Naive B cell (primary cell): ENCODE results near the gene MT1X. TPM values are rescaled to one million over a fixed set of nuclear protein-coding genes. Genes with fewer than 3 reads are reported as not detected.

Experiments
- ATAC-seq, 2 donors: fragments of 150-1000 bp; cut with Tn5 transposase; 2 replicates each; pipeline ENCODE4 v1.10.0; 2021; ENCODE audit warnings: low read depth in 2 of 2, mild to moderate bottlenecking in 2 of 2, moderate library complexity in 2 of 2
- DNase-seq: peaks from one replicate; pipeline ENCODE4 v3.0.0; 2022
- H3K27ac Mint-ChIP-seq, 6 donors: one replicate each; pipeline ENCODE4 v1.8.0; 2020 to 2022; ENCODE audit warnings: mild to moderate bottlenecking in 6 of 6, mixed read lengths in 6 of 6, moderate library complexity in 5 of 6, inconsistent platforms in 2 of 6
- H3K27me3 Mint-ChIP-seq, 3 donors: one replicate each; pipeline ENCODE4 v1.8.0; 2021 to 2022; ENCODE audit warnings: mixed read lengths in 3 of 3, mild to moderate bottlenecking in 1 of 3
- H3K36me3 Mint-ChIP-seq, 2 donors: one replicate each; pipeline ENCODE4 v1.8.0; 2020 to 2022; ENCODE audit warnings: mixed read lengths in 2 of 2, inconsistent platforms in 1 of 2, mild to moderate bottlenecking in 1 of 2
- H3K4me1 Mint-ChIP-seq, 3 donors: one replicate each; pipeline ENCODE4 v1.8.0; 2020 to 2022; ENCODE audit warnings: mixed read lengths in 3 of 3, inconsistent platforms in 1 of 3, mild to moderate bottlenecking in 1 of 3, moderate library complexity in 1 of 3
- H3K4me3 Mint-ChIP-seq, 8 donors: one replicate each; pipeline ENCODE4 v1.8.0; 2020 to 2022; ENCODE audit warnings: mild to moderate bottlenecking in 8 of 8, mixed read lengths in 8 of 8, moderate library complexity in 8 of 8, inconsistent platforms in 2 of 8
- H3K9me3 Mint-ChIP-seq, 7 donors: one replicate each; pipeline ENCODE4 v1.8.0; 2020 to 2022; ENCODE audit warnings: mixed read lengths in 7 of 7, mild to moderate bottlenecking in 5 of 7, inconsistent platforms in 2 of 7, moderate library complexity in 1 of 7
- polyA plus RNA-seq, 6 donors: library from polyadenylated mRNA; unstranded; fragments of 300-500 nt; fragmentation: Illumina TruSeq; gene quantifications; one replicate each; pipeline ENCODE4 v1.2.3, GENCODE V29; 2021; ENCODE audit warnings: low read depth in 6 of 6

Gene MT1X
- polyA plus RNA-seq, 6 donors from 2014 or later = 2.4 to 8.9 (median 8.0) TPM; not detected in 1

DNA sequence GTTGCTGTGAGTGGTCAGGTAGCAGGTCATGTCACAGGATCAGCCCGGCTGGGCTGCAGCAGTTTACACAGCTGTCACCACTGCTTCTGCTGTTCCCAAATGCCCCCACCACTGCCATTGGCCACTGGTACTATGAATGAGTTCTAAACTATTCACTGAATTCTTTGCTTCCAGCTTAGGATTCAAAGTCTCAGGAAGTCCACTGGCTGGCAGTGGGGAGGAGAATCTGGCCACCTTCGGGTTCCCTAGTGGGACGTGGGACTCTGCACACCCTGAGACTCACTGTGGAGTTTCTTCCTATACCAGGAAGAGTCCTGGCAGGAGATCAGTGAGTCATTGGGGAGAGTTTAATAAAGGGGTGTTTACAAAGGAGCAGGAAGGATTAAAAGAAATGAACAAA lies 6.9 kb downstream of the MT1X start:
- peaks cover 9 to 46% (median 32%) of the 10 kb centered on the region in 3 donors for H3K27me3 Mint-ChIP-seq
- no peak for DNase-seq
- no peak overlapping the region for H3K27ac Mint-ChIP-seq
- no peaks in the 10 kb centered on the region for H3K4me1 Mint-ChIP-seq
- ATAC-seq = no peak
- H3K9me3 Mint-ChIP-seq = peaks cover 0 to 5% (median 3%) of the 10 kb centered on the region in 7 donors
- H3K36me3 Mint-ChIP-seq = peaks cover 0 to 7% of the 10 kb centered on the region in 2 donors
- no peak overlapping the region for H3K4me3 Mint-ChIP-seq

DNA sequence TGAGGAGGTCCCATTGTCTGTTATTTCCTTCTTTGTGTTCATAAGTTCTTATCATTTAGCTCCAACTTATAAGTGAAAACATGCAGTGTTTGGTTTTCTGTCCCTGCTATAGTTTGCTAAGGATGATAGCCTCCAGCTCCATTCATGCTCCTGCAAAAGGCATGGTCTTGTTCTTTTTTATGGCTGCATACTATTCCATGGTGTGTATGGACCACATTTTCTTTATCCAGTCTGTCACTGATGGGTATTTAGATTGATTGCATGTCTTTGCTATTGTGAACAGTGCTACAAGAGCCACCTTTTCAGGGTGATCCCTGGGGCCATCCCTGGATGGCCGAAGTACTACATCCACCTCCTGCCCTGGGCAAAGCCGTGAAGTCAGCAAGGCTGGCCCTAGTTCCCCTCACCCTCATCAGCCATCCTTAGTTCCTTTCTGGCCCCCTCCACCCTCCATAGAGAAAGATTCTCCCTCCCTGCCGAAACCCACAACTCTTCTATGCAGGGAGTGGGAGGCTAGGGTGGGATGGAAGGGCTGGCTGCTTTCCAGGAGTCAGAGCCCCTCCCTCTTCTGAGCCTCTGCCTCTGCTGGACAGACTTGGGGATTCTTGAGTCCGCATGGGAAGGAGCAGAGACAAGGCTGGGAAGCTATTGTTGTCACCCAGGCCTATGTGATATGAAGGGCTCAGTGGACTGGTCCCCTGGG lies 8.3 kb downstream of the MT1X start:
- peaks cover 6 to 40% (median 31%) of the 10 kb centered on the region in 3 donors for H3K27me3 Mint-ChIP-seq
- H3K27ac Mint-ChIP-seq = peak overlapping the region in 1 of 6 donors; percentile 54
- peaks cover 0 to 5% (median 3%) of the 10 kb centered on the region in 7 donors for H3K9me3 Mint-ChIP-seq
- H3K36me3 Mint-ChIP-seq = peaks cover 0 to 7% of the 10 kb centered on the region in 2 donors
- ATAC-seq = no peak
- no peak for DNase-seq
- H3K4me3 Mint-ChIP-seq = peak overlapping the region in 1 of 8 donors; percentile 35
- no peaks in the 10 kb centered on the region for H3K4me1 Mint-ChIP-seq

DNA sequence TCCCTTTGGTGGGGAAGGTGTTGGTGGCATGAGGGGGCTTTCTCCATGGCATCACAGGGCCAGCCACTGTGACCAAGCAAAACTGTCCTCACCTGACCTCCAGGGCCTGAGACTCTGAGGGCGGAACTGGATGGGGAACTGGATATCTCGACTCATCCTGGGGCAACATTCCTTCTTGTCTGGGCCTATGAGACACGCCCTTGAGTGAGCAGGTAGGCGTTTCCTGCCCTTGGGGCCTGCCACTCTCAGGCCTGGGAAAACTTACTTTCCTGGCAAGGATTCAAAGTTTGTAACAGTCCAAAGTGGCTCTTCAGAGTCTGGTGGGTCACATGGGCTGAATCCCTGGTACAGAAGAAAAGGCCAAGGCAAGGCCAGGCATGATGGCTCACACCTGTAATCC lies 9.6 kb downstream of the MT1X start:
- DNase-seq (no peak), ATAC-seq (no peak)
- Mint-ChIP-seq H3K4me3 (no peak overlapping the region), H3K4me1 (no peaks in the 10 kb centered on the region), H3K36me3 (peaks cover 0 to 2% of the 10 kb centered on the region in 2 donors), H3K27ac (no peak overlapping the region), H3K27me3 (peaks cover 6 to 33% (median 27%) of the 10 kb centered on the region in 3 donors), H3K9me3 (peaks cover 0 to 8% (median 3%) of the 10 kb centered on the region in 7 donors)

DNA sequence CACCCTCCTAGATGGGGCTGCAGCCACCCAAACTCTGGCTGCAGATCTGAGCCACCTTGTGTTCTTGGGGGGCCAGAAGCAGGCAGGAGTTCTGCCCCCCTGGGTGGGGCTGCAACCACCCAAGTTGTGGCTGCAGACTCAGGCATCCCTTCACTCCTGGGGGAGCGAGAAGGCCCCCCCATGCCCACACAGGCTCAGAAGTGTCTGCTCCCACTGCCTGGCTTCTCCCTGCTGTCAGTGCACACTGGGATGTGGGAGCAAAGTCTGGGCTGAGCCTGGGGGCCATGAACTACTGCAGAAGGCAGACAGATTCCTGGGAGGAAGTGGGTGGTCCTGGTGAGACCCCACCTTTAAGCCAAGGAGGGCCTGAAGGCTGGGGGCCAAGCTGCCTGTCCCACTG lies 13.0 kb downstream of the MT1X start:
- H3K4me1 Mint-ChIP-seq = no peaks in the 10 kb centered on the region
- ATAC-seq = no peak
- H3K4me3 Mint-ChIP-seq = no peak overlapping the region
- H3K27me3 Mint-ChIP-seq = peaks cover 3 to 23% (median 8%) of the 10 kb centered on the region in 3 donors
- peaks cover 0 to 19% (median 7%) of the 10 kb centered on the region in 7 donors for H3K9me3 Mint-ChIP-seq
- peaks cover 0 to 8% of the 10 kb centered on the region in 2 donors for H3K36me3 Mint-ChIP-seq
- H3K27ac Mint-ChIP-seq = no peak overlapping the region
- no peak for DNase-seq

DNA sequence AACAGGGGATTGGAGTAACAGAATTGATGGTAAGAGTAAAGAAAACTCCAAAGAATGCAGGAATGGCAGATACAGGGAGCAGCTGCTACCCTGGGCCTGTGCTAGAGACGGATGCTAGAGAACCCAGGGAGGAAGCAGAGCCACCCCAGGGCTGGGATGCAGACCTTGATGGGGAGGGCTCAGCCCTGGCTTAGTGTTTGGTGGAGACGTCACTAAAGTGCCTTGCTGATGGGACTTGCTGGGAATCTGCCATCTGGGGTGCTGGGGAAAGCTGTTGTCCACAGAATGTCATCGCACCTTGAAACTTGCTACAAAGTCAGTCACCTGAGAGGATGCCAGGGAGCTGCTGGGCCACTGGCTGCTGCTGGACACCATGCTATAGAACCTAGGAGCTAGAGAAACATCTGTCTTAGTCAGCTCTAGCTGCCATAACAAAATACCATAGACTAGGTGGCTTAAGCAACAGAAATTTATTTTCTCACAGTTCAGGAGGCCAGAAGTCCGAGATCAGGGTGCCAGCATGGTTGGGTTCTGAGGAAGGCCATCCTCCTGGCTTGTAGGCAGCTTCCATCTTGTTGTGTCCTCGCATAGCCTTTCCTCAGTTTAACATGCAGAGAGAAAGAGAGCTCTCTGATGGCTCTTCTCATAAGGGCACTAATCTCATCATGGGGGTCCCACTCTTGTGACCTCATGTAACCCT lies 15.3 kb downstream of the MT1X start:
- peaks cover 0 to 14% (median 5%) of the 10 kb centered on the region in 7 donors for H3K9me3 Mint-ChIP-seq
- H3K4me1 Mint-ChIP-seq = peaks cover 0 to 10% (median 6%) of the 10 kb centered on the region in 3 donors
- peaks cover 0 to 8% of the 10 kb centered on the region in 2 donors for H3K36me3 Mint-ChIP-seq
- no peak for ATAC-seq
- no peak overlapping the region for H3K4me3 Mint-ChIP-seq
- no peak for DNase-seq
- H3K27ac Mint-ChIP-seq = no peak overlapping the region
- peaks cover 0 to 17% (median 0%) of the 10 kb centered on the region in 3 donors for H3K27me3 Mint-ChIP-seq

DNA sequence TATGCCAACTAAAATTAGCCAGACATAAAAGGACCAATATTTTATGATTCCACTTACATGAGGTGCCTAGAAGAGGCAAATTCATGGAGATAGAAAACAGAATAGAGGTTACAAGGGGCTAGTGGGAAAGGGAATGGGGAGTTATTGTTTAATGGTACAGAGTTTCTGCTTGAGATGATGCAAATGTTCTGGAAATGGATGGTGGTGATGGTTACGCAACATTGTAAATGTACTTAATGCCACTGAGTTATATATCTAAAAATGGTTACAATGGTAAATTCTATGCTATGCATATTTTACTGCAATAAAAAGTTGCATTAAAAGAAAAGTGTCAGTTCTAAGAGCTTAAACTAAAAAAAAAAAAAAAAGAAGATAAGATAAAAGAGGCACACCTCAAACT lies 17.9 kb downstream of the MT1X start:
- Mint-ChIP-seq H3K36me3 (peaks cover 0 to 8% of the 10 kb centered on the region in 2 donors), H3K27me3 (peaks cover 0 to 11% (median 0%) of the 10 kb centered on the region in 3 donors), H3K4me1 (peaks cover 0 to 10% (median 6%) of the 10 kb centered on the region in 3 donors), H3K27ac (no peak overlapping the region), H3K9me3 (peaks cover 0 to 14% (median 5%) of the 10 kb centered on the region in 7 donors), H3K4me3 (no peak overlapping the region)
- DNase-seq (no peak), ATAC-seq (no peak)

DNA sequence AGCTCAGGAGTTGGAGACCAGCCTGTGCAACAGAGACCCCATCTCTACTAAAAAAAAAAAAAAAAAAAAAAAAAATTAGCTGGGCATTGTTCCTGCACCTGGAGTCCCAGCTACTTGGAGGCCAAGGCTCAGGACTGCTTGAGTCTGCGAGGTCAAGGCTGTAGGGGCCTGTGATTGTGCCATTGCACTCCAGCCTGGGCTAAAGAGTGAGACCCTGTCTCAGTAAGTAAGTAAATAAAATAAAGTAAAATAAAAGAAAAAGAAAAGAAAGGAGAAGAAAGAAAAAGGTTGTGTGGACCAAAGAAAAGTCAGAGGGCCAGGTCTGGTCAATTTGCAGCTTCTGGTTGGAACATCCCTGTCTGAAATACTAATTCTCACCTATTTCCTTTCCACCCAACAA lies 18.4 kb downstream of the MT1X start:
- DNase-seq (no peak), ATAC-seq (no peak)
- Mint-ChIP-seq H3K9me3 (peaks cover 0 to 14% (median 5%) of the 10 kb centered on the region in 7 donors), H3K36me3 (peaks cover 0 to 8% of the 10 kb centered on the region in 2 donors), H3K27ac (peak overlapping the region in 1 of 6 donors; percentile 33), H3K4me1 (peaks cover 0 to 10% (median 6%) of the 10 kb centered on the region in 3 donors), H3K27me3 (peaks cover 0 to 11% (median 0%) of the 10 kb centered on the region in 3 donors), H3K4me3 (no peak overlapping the region)

DNA sequence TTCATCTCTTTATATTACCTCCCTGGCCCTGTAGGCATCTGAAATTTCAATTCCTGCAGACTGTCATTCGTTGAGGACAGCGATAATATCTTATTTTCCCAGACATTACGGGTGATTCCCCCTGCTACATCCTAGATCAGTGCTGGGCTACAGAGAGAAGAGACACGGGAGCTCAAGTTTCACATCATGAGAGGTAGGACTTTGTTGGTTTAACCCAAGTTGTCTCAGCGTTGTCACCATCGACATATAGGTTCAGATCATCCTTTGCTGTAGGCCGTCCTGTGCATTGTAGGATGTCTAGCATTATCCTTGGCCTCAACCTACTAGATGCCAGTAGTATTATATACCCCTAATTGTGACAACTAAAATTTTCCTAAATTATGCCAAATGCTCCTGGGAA lies 19.3 kb downstream of the MT1X start:
- ATAC-seq (no peak), DNase-seq (peak; percentile 2)
- Mint-ChIP-seq H3K27me3 (peaks cover 0 to 11% (median 0%) of the 10 kb centered on the region in 3 donors), H3K4me3 (peak overlapping the region in 1 of 8 donors; percentile 53), H3K27ac (peak overlapping the region in 1 of 6 donors; percentile 76), H3K36me3 (peaks cover 0 to 8% of the 10 kb centered on the region in 2 donors), H3K4me1 (peaks cover 0 to 10% (median 6%) of the 10 kb centered on the region in 3 donors), H3K9me3 (peaks cover 0 to 14% (median 5%) of the 10 kb centered on the region in 7 donors)

DNA sequence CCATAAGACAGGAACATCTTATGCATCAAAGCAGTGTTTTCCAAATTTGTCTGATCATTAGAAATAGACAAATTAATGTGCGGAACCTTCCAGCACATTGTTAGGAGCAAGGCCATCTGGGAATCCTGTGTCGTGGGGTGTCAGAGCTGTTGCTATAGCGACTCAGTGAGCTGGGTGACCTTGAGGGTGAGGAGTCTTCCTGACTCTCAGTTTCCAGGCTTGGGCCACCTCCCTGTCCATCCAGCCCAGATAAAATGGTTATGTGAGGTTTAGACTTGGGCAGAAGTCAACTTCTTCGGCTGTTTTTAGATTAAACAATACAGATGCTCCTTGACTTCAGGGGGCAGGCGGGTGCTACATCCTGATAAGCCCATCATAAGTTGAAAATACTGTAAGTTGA lies 20.6 kb downstream of the MT1X start:
- H3K4me3 Mint-ChIP-seq = no peak overlapping the region
- H3K4me1 Mint-ChIP-seq = peaks cover 0 to 10% (median 6%) of the 10 kb centered on the region in 3 donors
- ATAC-seq (no peak), DNase-seq (no peak)
- peaks cover 0 to 3% (median 1%) of the 10 kb centered on the region in 7 donors for H3K9me3 Mint-ChIP-seq
- H3K27ac Mint-ChIP-seq = no peak overlapping the region
- no peaks in the 10 kb centered on the region for H3K36me3 Mint-ChIP-seq
- peaks cover 0 to 4% (median 0%) of the 10 kb centered on the region in 3 donors for H3K27me3 Mint-ChIP-seq

DNA sequence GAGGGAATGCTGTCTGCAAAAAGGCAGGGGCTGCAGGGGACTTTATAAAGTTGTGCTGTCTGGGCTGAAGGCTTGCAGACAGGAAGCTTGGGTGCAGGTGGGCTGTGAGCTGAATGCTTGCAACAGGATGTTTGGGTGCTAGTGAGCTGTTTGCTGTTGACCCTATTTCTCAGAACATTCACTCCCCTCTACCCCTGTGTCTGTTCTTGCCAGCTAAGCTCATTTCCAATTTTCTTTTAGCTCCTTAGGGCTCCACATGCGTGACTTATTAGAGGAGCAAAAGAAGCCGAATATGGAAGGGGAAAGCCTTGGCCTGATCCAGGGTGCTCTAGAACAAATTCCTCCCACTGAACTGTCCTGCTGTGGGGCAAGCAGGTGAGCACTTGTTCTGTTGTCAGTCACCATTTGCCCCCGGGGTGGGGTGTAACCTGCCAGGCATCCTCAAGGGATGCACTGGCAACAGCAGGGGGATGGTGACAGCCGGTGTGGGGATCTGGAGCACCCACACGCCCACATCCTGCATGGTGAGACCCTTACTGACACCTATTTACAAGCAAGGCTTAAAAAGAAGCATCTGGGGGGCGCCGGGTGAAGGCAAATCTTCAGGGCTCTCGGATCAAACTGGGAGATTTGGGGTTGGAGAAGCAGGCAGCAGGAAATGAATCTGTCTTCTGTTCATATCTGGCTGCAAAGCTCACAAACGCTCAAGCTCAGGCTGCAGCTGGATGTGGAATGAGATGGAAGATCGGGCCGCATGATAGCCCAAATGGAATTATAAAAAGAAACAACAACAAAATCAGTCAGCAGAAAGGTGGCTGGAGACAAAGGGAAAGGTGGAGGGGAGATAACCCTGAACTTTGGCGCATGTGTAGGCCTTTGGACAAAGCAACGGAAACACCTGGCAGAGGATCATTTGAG lies 26.5 kb downstream of the MT1X start:
- no peaks in the 10 kb centered on the region for H3K4me1 Mint-ChIP-seq
- no peaks in the 10 kb centered on the region for H3K36me3 Mint-ChIP-seq
- peaks cover 4 to 11% (median 7%) of the 10 kb centered on the region in 3 donors for H3K27me3 Mint-ChIP-seq
- H3K9me3 Mint-ChIP-seq = no peaks in the 10 kb centered on the region
- ATAC-seq (no peak), DNase-seq (no peak)
- H3K27ac Mint-ChIP-seq = peak overlapping the region in 1 of 6 donors; percentile 7
- no peak overlapping the region for H3K4me3 Mint-ChIP-seq

DNA sequence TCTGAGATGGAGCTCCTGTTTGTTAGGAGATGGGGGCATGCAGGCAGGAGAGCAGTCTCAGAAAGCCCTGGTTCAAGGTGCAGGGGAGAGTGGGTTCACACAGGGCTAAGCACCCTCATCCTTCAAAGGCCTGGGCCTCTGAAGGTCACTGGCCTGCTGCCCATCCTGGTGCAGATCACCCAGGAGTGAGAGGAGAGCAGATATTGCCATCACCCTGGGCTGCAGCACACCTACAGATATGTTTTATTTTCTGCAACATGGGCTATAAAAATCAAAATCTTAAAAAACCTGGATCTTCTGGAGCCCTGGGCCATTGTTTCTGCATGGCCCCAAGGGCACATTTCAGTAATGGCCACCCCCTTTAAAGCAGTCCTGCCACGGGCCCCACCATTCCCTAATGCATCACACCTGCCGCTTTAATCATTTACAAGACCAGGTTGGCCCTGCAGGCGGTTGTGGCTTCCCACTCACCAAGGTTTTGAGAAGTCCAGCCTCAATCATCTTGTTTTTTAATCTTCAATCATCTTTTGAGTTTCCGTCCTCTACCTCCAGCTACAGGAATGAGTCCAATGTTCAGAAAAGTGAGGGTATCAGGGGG lies 27.3 kb downstream of the MT1X start:
- Mint-ChIP-seq H3K27ac (peak overlapping the region in 1 of 6 donors; percentile 7), H3K4me1 (no peaks in the 10 kb centered on the region), H3K4me3 (no peak overlapping the region), H3K9me3 (no peaks in the 10 kb centered on the region), H3K36me3 (no peaks in the 10 kb centered on the region), H3K27me3 (peaks cover 4 to 11% (median 7%) of the 10 kb centered on the region in 3 donors)
- DNase-seq (no peak), ATAC-seq (no peak)

DNA sequence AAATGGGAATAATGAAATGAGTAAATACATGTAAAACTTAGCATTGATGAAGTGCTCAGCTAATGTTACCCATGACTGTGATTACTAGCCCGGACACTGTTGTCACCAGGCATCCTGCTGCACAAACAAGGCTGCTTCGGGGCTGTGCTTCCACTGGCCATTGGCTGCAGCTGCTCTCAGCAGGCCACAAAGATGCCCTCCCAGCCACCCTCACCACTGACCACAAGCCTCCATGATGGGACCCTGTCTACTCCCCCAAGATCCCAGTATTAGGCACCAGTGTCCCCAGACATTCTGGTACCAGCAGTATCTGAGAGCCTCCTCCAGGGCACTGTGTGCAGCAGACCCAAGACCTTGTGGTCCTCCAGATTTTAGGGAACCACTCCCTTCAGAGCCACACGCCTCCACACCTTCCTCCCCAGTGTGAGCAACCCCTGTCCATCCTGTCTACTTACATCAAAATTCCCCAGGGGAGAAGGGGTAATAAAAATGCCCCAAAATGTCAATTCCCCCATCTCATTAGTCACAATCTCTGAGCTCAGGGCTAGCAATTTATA lies 28.0 kb downstream of the MT1X start:
- Mint-ChIP-seq H3K9me3 (no peaks in the 10 kb centered on the region), H3K4me1 (no peaks in the 10 kb centered on the region), H3K4me3 (no peak overlapping the region), H3K27me3 (peaks cover 4 to 11% (median 7%) of the 10 kb centered on the region in 3 donors), H3K27ac (no peak overlapping the region), H3K36me3 (no peaks in the 10 kb centered on the region)
- DNase-seq (no peak), ATAC-seq (no peak)
